NCI-H1092 (cell line): ENCODE measurements around the gene PIK3CD.

Experiments used
- DNase-seq: peaks from one replicate; lab custom pipeline; 2025; lab: John Stamatoyannopoulos, UW

Gene PIK3CD

DNA sequence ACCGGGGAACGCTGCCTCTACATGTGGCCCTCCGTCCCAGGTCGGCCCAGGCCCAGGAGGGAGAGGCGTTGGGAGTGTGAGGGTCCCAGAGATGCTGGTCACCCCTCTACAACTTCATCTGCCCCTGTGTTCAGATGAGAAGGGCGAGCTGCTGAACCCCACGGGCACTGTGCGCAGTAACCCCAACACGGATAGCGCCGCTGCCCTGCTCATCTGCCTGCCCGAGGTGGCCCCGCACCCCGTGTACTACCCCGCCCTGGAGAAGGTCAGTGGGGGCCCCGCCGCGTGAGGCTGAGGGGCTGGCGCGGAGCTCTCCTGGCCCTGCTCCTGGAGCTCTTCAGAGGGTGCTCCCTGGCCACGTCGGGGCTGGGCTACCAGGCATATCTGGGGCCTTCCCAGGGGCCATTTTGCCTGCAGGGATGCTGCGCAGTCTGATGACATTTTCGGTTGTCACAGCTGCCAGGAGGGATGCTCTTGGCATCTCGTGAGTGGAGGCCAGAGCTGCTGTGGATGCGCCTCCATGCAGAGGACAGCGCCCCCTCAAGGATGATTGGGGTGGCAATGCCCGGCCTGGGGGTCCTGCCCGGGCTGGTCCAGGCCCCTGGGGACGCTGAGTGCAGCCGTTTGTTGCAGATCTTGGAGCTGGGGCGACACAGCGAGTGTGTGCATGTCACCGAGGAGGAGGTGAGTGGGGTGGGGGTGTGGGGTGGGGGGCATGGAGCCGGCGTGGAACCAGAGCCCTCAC is 68.6 kb downstream of the PIK3CD start:
- no peak for DNase-seq

- DNase-seq: no peak
These were observed 69.5 kb downstream of the PIK3CD start for GRCh38 chr1:9720785-9721605.

DNA sequence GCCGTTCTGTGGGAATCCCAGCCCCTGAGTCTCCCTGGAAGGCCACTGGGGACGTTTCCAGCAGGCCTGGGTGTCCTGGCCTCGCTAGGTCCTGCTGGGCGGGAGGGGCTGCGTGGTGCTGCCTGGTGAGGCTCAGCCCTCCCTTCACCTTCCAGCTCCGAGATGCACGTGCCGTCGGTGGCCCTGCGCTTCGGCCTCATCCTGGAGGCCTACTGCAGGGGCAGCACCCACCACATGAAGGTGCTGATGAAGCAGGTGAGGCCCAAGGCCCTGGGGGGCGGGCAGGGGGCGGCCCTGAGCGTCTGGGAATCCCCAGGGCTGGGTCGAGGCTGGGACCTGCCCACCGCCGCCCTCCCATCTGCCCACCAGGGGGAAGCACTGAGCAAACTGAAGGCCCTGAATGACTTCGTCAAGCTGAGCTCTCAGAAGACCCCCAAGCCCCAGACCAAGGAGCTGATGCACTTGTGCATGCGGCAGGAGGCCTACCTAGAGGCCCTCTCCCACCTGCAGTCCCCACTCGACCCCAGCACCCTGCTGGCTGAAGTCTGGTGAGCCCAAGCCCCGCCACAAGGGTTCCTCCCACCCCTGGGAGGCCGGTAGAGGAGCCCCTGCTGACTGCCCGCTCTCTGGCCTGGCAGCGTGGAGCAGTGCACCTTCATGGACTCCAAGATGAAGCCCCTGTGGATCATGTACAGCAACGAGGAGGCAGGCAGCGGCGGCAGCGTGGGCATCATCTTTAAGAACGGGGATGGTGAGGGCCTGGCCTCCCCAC is 70.3 kb downstream of the PIK3CD start:
- no peak for DNase-seq

GRCh38 chr1:9722378-9722749 is 70.8 kb downstream of the PIK3CD start:
- no peak for DNase-seq

DNA sequence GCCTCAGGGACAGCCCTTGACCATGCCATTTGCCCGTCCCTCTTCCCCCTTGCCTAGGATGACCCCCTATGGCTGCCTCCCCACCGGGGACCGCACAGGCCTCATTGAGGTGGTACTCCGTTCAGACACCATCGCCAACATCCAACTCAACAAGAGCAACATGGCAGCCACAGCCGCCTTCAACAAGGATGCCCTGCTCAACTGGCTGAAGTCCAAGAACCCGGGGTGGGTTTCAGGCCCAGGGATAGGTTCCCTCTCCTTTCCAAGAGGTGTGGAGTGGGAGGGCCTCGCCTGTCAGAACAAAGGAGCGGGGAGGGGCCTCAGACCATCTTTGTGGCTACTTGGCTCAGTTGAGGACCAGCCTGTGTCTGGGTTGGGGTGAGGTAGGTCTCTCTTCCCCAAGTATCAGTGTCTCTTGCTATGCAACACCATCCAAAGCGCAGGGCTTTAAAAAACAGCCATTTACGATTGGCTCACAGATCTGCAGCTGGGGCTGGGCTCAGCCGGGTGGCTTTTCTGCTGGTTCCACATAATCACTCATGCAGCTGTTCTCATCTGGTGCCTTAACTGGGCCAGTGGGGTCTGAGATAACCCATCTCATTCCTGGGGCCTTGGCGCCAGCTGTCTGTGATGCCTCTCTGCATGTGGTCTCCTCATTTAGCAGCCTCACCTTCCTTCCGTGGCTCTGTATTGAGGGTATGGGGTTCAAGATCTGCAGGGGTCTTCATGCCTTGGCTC is 71.7 kb downstream of the PIK3CD start:
- DNase-seq: no peak

- no peak for DNase-seq
These were observed 72.4 kb downstream of the PIK3CD start for GRCh38 chr1:9723926-9724325.

- DNase-seq: no peak
These were observed 73.4 kb downstream of the PIK3CD start for GRCh38 chr1:9724706-9725476.

DNA sequence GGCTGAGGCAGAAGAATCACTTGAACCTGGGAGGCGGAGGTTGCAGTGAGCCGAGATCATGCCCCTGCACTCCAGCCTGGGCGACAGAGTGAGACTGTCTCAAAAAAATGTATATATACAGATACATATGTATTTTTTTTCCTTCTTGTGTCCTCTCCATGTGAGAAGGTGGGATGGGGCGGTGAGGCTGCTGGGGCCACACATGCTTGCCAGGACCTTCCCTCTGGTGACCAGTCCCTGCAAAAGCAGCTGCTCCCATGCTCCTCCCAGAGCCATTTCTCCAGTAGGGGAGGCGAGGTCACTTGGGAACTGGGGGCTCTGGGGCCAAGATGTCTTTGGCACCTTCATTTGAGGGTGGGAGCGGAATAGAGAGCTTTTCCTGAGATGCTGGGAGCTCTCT is 74.9 kb downstream of the PIK3CD start:
- no peak for DNase-seq

DNA sequence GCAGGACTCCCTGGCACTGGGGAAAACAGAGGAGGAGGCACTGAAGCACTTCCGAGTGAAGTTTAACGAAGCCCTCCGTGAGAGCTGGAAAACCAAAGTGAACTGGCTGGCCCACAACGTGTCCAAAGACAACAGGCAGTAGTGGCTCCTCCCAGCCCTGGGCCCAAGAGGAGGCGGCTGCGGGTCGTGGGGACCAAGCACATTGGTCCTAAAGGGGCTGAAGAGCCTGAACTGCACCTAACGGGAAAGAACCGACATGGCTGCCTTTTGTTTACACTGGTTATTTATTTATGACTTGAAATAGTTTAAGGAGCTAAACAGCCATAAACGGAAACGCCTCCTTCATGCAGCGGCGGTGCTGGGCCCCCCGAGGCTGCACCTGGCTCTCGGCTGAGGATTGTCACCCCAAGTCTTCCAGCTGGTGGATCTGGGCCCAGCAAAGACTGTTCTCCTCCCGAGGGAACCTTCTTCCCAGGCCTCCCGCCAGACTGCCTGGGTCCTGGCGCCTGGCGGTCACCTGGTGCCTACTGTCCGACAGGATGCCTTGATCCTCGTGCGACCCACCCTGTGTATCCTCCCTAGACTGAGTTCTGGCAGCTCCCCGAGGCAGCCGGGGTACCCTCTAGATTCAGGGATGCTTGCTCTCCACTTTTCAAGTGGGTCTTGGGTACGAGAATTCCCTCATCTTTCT is 75.5 kb downstream of the PIK3CD start:
- DNase-seq: no peak

GRCh38 chr1:9728451-9729295 is 77.1 kb downstream of the PIK3CD start:
- no peak for DNase-seq

GRCh38 chr1:9729523-9729922 is 78.0 kb downstream of the PIK3CD start:
- DNase-seq: no peak

DNA sequence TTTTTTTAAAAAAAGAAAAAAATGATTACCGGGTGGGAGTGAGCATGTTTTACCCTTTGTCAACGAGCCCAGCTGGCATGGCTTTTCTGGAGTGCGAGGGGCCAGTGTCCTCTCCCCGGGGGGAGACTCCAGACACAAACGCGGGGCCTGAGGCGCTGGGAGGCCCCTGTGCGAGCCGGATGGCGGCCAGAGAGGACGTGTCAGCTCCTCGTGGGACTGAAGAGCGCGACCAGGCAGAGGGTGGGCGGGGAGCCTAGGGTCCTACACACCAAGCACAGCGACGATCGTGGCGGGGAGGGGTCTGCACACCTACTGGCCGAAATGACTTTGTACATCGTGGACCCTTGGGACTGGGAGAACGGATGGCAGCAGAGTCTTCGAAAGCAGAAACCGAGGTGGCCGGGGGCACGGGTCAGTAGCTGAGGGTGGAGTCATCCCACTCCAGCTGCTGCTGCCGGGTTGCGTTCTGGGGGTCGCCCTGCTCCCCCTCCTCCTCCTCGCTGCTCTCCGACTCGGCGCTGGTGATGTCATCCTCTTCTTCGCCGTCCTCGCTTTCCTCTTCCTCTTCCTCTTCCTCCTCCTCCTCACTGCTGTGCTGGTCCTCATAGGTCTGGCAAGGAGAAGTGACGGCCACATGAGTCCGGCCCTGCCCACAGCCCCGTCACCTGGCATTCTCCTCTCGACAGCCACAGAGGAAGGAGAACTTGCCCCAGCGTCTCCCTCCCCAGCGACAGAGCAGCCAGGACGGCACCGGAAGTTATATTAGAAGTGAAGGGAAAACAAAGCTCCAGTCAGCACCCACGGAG is 78.8 kb downstream of the PIK3CD start:
- DNase-seq: no peak

DNA sequence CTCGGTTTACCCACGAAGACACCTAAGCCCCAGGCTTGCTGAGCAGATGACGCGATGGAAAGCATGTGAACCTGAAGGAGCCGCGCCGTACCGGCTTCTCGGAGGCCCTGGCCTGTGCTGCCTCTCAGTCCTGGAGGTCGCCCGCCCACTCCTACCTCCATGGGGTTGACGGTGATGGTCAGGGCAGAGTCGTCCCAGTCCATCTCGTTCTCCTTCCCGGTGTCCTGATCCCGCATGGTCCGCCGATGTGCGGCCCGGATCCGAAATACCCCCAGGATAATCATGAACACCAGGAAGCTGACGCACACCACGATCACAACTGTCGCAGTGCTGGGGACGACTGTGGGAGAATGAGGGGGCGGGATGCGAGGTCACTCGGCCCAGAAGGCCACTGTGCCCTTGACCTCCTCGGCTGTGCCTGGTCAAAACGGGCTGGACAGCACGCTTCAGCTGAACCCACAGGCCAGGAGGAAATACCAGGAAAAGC is 79.6 kb downstream of the PIK3CD start:
- DNase-seq: no peak

DNA sequence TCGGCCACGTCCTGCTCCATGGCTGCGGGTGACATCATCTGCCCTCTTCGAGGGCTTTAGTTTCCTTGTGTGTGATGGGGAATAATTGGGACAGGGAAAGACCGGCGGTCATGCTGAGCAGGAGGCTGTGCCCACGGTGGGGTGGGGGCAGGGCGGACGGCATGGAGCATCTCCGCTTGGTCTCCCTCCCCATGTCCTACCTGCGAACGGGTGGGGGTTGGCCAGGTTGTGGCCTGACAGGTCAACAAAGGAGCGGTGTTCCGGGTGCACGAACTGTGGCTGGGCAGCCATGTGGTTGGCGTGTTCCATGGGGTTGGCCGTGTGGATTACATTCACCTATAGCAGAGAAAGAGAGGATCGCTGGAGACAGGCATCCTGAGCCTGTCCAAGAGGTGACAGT is 80.0 kb downstream of the PIK3CD start:
- DNase-seq: no peak

DNA sequence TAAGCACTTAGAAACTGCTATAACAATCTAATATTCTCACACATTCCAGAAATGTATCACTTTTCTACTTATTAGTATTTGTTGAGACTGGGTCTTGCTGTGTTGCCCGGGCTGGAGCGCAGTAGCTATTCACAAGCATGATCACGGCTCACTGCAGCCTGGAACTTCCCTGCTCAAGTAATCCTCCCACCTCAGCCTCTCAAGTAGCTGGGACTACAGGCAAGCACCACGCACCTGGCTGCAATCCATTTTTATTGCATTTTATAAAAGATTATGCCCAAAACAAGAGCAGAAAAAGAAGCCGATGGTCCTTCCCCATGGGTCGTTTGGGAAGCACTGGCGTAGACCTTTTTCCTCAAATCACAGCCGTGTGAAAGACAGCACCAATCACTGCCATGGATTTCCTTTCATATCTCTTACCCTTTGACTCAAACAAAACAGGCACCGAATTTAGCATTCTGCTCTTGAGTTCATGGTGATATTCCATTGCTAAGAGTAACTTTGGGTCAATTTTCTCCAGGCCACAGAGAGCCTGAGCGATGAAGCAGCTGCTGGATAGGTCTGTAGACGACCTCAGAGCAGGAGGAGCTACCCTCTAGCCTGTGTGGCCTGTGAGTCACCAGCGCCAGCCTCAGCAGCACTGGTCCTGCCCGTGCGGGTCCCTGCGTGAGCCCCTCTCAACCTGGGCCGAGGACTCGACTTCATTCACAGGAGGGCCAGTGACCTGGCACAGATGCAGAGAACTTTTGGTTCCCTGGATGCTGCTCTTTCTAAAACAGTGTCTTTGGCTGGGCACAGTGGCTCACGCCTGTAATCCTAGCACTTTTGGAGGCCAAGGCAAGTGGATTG is 80.8 kb downstream of the PIK3CD start:
- no peak for DNase-seq

- DNase-seq: no peak
These were observed 81.7 kb downstream of the PIK3CD start for GRCh38 chr1:9733160-9733789.

- no peak for DNase-seq
These were observed 84.3 kb downstream of the PIK3CD start for GRCh38 chr1:9735800-9736199.
